Stimulated activated CD4-positive, alpha-beta T cell treated with anti-CD3 and anti-CD28 coated beads, Interleukin-1b, Interleukin-23, amount 100 ng/mL, for 48 hours (primary cell): Measurements from ENCODE around the gene RRBP1.
A peak's percentile ranks its signal among the peaks of the same experiment; 100 is the strongest.

Source experiments
- DNase-seq: peaks from one replicate; pipeline ENCODE4 v3.0.0-alpha.2; 2020

The RRBP1 gene

GRCh38 chr20:17595856-17596255, 86.2 kb downstream of the RRBP1 start:
- no peak for DNase-seq

GRCh38 chr20:17594443-17594842, 87.6 kb downstream of the RRBP1 start:
- DNase-seq, result no peak

- DNase-seq, result no peak
Measured at GRCh38 chr20:17593902-17594301, 88.1 kb downstream of the RRBP1 start.

- no peak for DNase-seq
Measured at GRCh38 chr20:17590245-17590644, 91.8 kb downstream of the RRBP1 start.

GRCh38 chr20:17589161-17589834, 92.7 kb downstream of the RRBP1 start:
- DNase-seq, result no peak

- no peak for DNase-seq
Measured at GRCh38 chr20:17587824-17588223, 94.2 kb downstream of the RRBP1 start.

GRCh38 chr20:17587148-17587547, 94.9 kb downstream of the RRBP1 start:
- DNase-seq, result no peak

- DNase-seq, result no peak
Measured at GRCh38 chr20:17586250-17586649, 95.8 kb downstream of the RRBP1 start.

GRCh38 chr20:17584689-17585088, 97.4 kb downstream of the RRBP1 start:
- no peak for DNase-seq

- DNase-seq, result no peak
Measured at GRCh38 chr20:17583126-17583525, 98.9 kb downstream of the RRBP1 start.

- DNase-seq, result no peak
Measured at GRCh38 chr20:17580895-17581294, 101.1 kb downstream of the RRBP1 start.

GRCh38 chr20:17579369-17580039, 102.5 kb downstream of the RRBP1 start:
- peak; percentile 2 for DNase-seq

- no peak for DNase-seq
Measured at GRCh38 chr20:17576215-17576614, 105.8 kb downstream of the RRBP1 start.

GRCh38 chr20:17573463-17573862, 108.6 kb downstream of the RRBP1 start:
- DNase-seq, result no peak

- DNase-seq, result no peak
Measured at GRCh38 chr20:17572034-17572638, 109.9 kb downstream of the RRBP1 start.

GRCh38 chr20:17571153-17571527, 110.9 kb downstream of the RRBP1 start:
- DNase-seq, result peak; percentile 6

GRCh38 chr20:17570347-17571152, 111.5 kb downstream of the RRBP1 start:
- DNase-seq, result no peak

GRCh38 chr20:17569616-17570346, 112.3 kb downstream of the RRBP1 start, which contains the start of gene DSTN:
DSTN (plus strand) TSS chr20:17570075; CDS start chr20:17570209, 134 bp downstream.
- peak; percentile 85 for DNase-seq

- DNase-seq, result peak; percentile 5
Measured at GRCh38 chr20:17568972-17569521, 113.0 kb downstream of the RRBP1 start.

GRCh38 chr20:17568045-17568788, 113.8 kb downstream of the RRBP1 start:
- no peak for DNase-seq

GRCh38 chr20:17566345-17566744, 115.7 kb downstream of the RRBP1 start:
- DNase-seq, result no peak
